Neural progenitor cell (in vitro differentiated cells): ENCODE data around the gene HOXB9. TPM values are rescaled to one million over a fixed set of nuclear protein-coding genes. Genes with fewer than 3 reads are reported as not detected.

Experiments used
- DNase-seq: peaks from one replicate; pipeline ENCODE4 v3.0.0-alpha.2; 2016; ENCODE audit warnings: low spot score
- H2AFZ ChIP-seq: fragments of 200-600 bp; sonication (generic); replicated peaks from 2 replicates; pipeline ENCODE4 v1.6.1; 2016; ENCODE audit warnings: antibody characterized with exemption
- H3F3A ChIP-seq: fragments of 200-600 bp; sonication (generic); 2 replicates; pipeline ENCODE4 v1.6.1; 2016; ENCODE audit warnings: antibody characterized with exemption, low read depth
- H3K27ac ChIP-seq: fragments of 200-600 bp; sonication (generic); 2 replicates; pipeline ENCODE4 v1.5.1; 2016; ENCODE audit warnings: mild to moderate bottlenecking
- H3K27me3 ChIP-seq: fragments of 200-600 bp; sonication (generic); 2 replicates; pipeline ENCODE4 v1.6.1; 2016; ENCODE audit warnings: mild to moderate bottlenecking, moderate library complexity
- H3K36me3 ChIP-seq: fragments of 200-600 bp; sonication (generic); 2 replicates; pipeline ENCODE4 v1.5.1; 2016
- H3K4me1 ChIP-seq: fragments of 200-600 bp; sonication (generic); 2 replicates; pipeline ENCODE4 v1.6.1; 2016; ENCODE audit warnings: mixed run types
- H3K4me2 ChIP-seq: fragments of 200-600 bp; sonication (generic); 2 replicates; pipeline ENCODE4 v1.6.1; 2016
- H3K4me3 ChIP-seq: fragments of 200-600 bp; sonication (generic); 2 replicates; pipeline ENCODE4 v1.5.1; 2016
- H3K79me2 ChIP-seq: fragments of 200-600 bp; sonication (generic); 2 replicates; pipeline ENCODE4 v1.6.1; 2016; ENCODE audit warnings: low read depth
- H3K9ac ChIP-seq: fragments of 200-600 bp; sonication (generic); 2 replicates; pipeline ENCODE4 v1.6.1; 2016
- H3K9me3 ChIP-seq: fragments of 200-600 bp; sonication (generic); 2 replicates; pipeline ENCODE4 v1.5.1; 2016; ENCODE audit warnings: low read depth
- H4K20me1 ChIP-seq: fragments of 200-600 bp; sonication (generic); 2 replicates; pipeline ENCODE4 v1.6.1; 2016; ENCODE audit warnings: low read depth
- H3K27ac Mint-ChIP-seq: 3 replicates; pipeline ENCODE4 v1.8.0; 2021; ENCODE audit warnings: mixed read lengths
- H3K27me3 Mint-ChIP-seq: 2 replicates; pipeline ENCODE4 v1.8.0; 2022; ENCODE audit warnings: low read depth, mild to moderate bottlenecking, inconsistent platforms, moderate library complexity, mixed read lengths; ENCODE audit not compliant: insufficient read depth
- H3K36me3 Mint-ChIP-seq: 3 replicates; pipeline ENCODE4 v1.8.0; 2021; ENCODE audit warnings: mixed read lengths
- H3K4me1 Mint-ChIP-seq: 3 replicates; pipeline ENCODE4 v1.8.0; 2021; ENCODE audit warnings: mixed read lengths
- H3K4me3 Mint-ChIP-seq: 3 replicates; pipeline ENCODE4 v1.8.0; 2021; ENCODE audit warnings: mild to moderate bottlenecking, moderate library complexity, mixed read lengths
- H3K9me3 Mint-ChIP-seq: 3 replicates; pipeline ENCODE4 v1.8.0; 2020; ENCODE audit warnings: mixed read lengths
- CTCF ChIP-seq: fragments of 200-600 bp; sonication (generic); IDR thresholded peaks from 2 replicates; pipeline ENCODE4 v1.5.1; 2017; ENCODE audit warnings: antibody characterized with exemption, mild to moderate bottlenecking
- EZH2 ChIP-seq: fragments of 200-600 bp; sonication (generic); IDR thresholded peaks from 2 replicates; pipeline ENCODE4 v1.6.1; 2017; ENCODE audit warnings: antibody characterized with exemption, mild to moderate bottlenecking, moderate library complexity
- EZH2phosphoT487 ChIP-seq: fragments of 200-600 bp; sonication (generic); IDR thresholded peaks from 2 replicates; pipeline ENCODE4 v1.6.1; 2017; ENCODE audit warnings: antibody characterized with exemption
- total RNA-seq: library from RNA; depleted of rRNA; stranded (reverse); fragments of >200 nt; gene quantifications from 2 replicates; pipeline ENCODE4 v1.2.3, GENCODE V29; 2015; ENCODE audit warnings: low replicate concordance

HOXB9 gene
- total RNA-seq, 1 donor from 2014 or later: not detected

DNA sequence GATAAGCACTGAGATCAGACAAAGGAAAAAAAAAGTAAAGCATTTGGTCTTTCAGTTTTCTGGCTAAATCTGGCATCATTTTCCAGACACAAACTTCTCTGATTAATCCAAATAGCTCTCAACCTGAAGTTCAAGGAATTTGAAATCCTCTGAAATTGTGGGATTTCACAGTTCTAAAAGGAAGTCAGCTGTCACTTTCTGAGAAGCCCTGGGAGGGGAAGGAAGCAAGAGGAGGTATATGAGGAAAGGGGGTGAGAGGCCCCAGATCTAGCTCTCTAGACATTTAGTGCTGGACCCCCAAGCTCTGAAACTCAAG, 17.5 kb upstream of the HOXB9 start:
- peaks cover 100% of the 10 kb centered on the region for H3K27me3 ChIP-seq
- TF ChIP-seq EZH2phosphoT487 (no peak), EZH2 (no peak), CTCF (no peak)
- no peaks in the 10 kb centered on the region for H3F3A ChIP-seq
- H3K4me2 ChIP-seq: no peak overlapping the region
- Mint-ChIP-seq H3K36me3 (peaks cover 2% of the 10 kb centered on the region), H3K9me3 (peaks cover 8% of the 10 kb centered on the region), H3K27ac (no peak overlapping the region), H3K4me3 (no peak overlapping the region), H3K27me3 (peaks cover 90% of the 10 kb centered on the region), H3K4me1 (no peaks in the 10 kb centered on the region)
- H3K79me2 ChIP-seq: no peaks in the 10 kb centered on the region
- DNase-seq: no peak
- H3K36me3 ChIP-seq: no peaks in the 10 kb centered on the region
- H4K20me1 ChIP-seq: peaks cover 88% of the 10 kb centered on the region
- no peaks in the 10 kb centered on the region for H3K9me3 ChIP-seq
- no peak overlapping the region for H2AFZ ChIP-seq
- H3K4me1 ChIP-seq: no peaks in the 10 kb centered on the region
- H3K27ac ChIP-seq: no peak overlapping the region
- H3K9ac ChIP-seq: no peak overlapping the region
- H3K4me3 ChIP-seq: no peak overlapping the region

- H3K9me3 ChIP-seq: no peaks in the 10 kb centered on the region
- TF ChIP-seq EZH2phosphoT487 (peak; percentile 87), CTCF (no peak), EZH2 (peak; percentile 90)
- no peak for DNase-seq
- H3K36me3 Mint-ChIP-seq: peaks cover 2% of the 10 kb centered on the region
- no peak overlapping the region for H3K27ac Mint-ChIP-seq
- no peak overlapping the region for H3K4me3 ChIP-seq
- no peak overlapping the region for H2AFZ ChIP-seq
- no peak overlapping the region for H3K4me3 Mint-ChIP-seq
- no peaks in the 10 kb centered on the region for H3K36me3 ChIP-seq
- H3K9ac ChIP-seq: no peak overlapping the region
- peaks cover 100% of the 10 kb centered on the region for H3K27me3 ChIP-seq
- peaks cover 6% of the 10 kb centered on the region for H3K9me3 Mint-ChIP-seq
- H3K27me3 Mint-ChIP-seq: peaks cover 90% of the 10 kb centered on the region
- no peaks in the 10 kb centered on the region for H3F3A ChIP-seq
- H3K79me2 ChIP-seq: no peaks in the 10 kb centered on the region
- no peaks in the 10 kb centered on the region for H3K4me1 Mint-ChIP-seq
- peaks cover 83% of the 10 kb centered on the region for H4K20me1 ChIP-seq
- no peaks in the 10 kb centered on the region for H3K4me1 ChIP-seq
- H3K4me2 ChIP-seq: no peak overlapping the region
- no peak overlapping the region for H3K27ac ChIP-seq
These were observed 16.9 kb upstream of the HOXB9 start for GRCh38 chr17:48642843-48643696.

- peaks cover 6% of the 10 kb centered on the region for H3K9me3 Mint-ChIP-seq
- Histone ChIP-seq H3K27me3 (peaks cover 100% of the 10 kb centered on the region), H3K4me3 (no peak overlapping the region), H3K36me3 (no peaks in the 10 kb centered on the region), H2AFZ (no peak overlapping the region), H3K4me1 (no peaks in the 10 kb centered on the region), H3F3A (no peaks in the 10 kb centered on the region), H3K4me2 (no peak overlapping the region), H3K9ac (no peak overlapping the region), H3K27ac (no peak overlapping the region), H3K9me3 (no peaks in the 10 kb centered on the region), H4K20me1 (peaks cover 78% of the 10 kb centered on the region), H3K79me2 (no peaks in the 10 kb centered on the region)
- TF ChIP-seq CTCF (no peak), EZH2phosphoT487 (peak; percentile 97), EZH2 (peak; percentile 94)
- no peaks in the 10 kb centered on the region for H3K4me1 Mint-ChIP-seq
- peaks cover 90% of the 10 kb centered on the region for H3K27me3 Mint-ChIP-seq
- H3K27ac Mint-ChIP-seq: no peak overlapping the region
- peaks cover 2% of the 10 kb centered on the region for H3K36me3 Mint-ChIP-seq
- DNase-seq: peak; percentile 48
- H3K4me3 Mint-ChIP-seq: no peak overlapping the region
These were observed 16.1 kb upstream of the HOXB9 start for GRCh38 chr17:48642059-48642842.
